Left forelimb (tissue), 1 donor: Measurements from ENCODE around the gene FAM83E.
"Not testable (repeated sequence)": the region's sequence is repeated elsewhere in the genome, so short reads cannot be mapped to it uniquely, and the experiment has no call there.

ENCODE experiments used
- DNase-seq: peaks from one replicate; pipeline ENCODE4 v3.0.0-alpha.2; 2018; ENCODE audit warnings: low spot score

Gene FAM83E

DNA sequence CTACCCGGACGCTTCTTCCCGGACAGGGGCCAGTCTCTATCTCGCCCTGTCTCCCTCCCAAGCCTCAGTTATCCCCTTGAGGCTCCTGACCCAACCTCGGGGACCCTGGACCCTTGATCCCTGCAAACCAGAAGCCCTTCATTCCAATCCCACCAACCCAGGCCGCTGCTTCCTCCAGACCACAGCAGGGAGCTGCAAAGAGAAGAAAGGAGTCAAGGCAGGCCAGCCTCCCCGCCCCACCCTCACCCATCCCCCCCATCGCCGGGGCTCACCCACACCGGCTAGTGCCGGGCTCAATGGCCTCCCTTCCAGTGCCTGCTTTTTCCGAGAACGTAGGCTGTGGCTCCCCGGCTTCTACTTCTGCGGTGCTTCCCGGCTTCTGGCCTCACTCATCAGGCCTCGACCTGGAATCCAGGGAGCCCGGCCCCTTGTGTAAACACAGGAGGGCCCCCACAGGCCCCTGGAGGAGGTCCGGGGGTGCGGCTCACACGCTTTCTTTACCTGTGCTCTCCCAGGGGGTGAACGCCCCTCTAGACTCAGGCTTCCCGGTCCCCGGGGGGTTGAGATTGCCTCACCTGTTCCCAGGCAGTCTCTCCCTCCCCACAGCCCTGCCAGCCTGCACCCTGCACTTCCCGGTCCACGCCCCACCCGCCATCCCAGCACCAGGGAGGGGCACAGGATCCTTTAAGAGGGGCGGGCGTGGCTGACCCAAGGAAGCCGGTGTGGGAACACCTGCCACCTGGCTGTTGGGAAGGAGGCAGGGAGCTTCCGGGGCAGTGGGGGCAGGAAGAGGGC lies at the start of gene FAM83E:
FAM83E (minus strand) TSS at position 641 of the 795 bp plus-strand sequence. CDS start 1,704 bp downstream, outside the sequence.
- no peak for DNase-seq

DNA sequence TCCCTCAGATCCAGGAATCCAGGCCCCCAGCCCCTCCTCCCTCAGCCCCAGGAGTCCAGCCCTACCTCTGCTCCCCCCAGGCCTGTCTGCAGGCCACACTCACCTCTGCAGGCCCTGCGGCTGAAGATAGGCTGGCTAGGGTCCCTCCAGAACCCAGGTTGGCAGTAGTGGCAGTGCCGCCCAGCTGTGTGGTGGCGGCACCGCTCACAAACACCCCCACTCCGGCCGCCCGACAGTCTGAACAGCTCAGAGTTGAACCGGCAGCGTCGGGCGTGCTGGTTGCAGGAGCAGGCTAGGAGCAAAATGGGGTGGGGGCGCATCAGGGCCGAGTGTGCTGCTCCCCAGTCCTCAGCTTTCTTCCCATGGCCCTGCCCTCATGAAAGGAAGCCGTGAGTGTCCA lies 49.6 kb upstream of the FAM83E start:
- no peak for DNase-seq

DNA sequence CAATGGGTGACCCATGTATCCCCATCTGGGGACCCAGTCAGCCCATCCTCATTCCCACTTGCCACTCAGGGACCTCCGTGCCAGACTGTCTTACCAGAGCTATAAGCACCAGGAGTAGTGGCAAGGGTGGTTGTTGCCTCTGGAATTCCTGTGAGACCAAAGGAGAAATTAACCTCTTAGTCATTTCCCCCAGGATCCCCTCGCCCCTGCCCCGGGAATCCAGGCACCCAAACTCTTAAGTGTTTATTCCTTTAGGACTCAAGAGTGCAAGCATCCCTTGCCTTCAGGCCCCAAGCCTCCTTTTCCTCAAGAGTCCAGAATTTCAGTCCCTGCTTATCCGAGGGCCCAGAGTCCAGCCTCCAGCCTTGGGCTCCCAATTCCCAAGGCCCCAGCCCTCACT lies 48.8 kb upstream of the FAM83E start:
- DNase-seq = no peak

DNA sequence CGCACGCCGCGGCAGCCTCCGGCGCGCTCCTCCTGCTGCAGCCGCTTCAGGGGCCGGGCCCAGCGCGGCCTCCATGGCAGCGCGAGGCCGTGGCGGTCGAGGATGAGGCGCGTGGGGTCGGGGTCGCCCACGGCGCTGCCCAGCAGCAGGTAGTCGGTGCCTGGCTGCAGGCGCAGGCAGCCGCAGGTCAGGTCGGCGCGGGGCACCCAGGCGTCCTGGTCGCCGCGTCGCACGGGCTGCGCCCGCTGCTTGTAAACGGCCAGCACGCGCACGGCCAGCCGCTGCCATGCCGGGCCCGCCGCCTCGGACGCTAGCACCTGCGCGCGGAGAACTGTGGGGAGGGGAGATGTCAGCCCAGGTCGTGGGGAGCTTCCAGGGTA lies 46.8 kb upstream of the FAM83E start:
- no peak for DNase-seq

GRCh38 chr19:48660852-48661710 lies 46.2 kb upstream of the FAM83E start:
- no peak for DNase-seq

- no peak for DNase-seq
Measured at GRCh38 chr19:48659768-48660167, 44.9 kb upstream of the FAM83E start.

DNA sequence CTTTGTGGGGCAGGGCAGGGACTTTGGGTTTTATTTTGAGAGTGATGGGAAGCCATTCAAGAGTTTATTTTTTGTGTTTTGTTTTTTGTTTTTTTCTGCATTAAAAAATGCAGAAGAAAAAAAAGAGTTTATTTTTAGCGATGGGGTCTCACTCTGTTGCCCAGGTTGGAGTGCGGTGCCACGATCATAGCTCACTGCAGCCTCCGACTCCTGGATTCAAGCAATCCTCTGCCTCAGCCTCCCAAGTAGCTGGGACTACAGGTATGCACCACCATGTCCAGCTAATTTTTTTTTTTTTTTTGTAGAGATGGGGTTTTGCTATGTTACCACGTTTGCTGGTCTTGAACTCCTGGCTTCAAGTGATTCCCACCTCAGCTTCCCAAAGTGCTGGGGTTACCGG lies 43.6 kb upstream of the FAM83E start:
- DNase-seq = no peak

GRCh38 chr19:48657828-48658227 lies 43.0 kb upstream of the FAM83E start:
- DNase-seq = not testable (repeated sequence)

- no peak for DNase-seq
Measured at GRCh38 chr19:48656840-48657474, 42.1 kb upstream of the FAM83E start.

DNA sequence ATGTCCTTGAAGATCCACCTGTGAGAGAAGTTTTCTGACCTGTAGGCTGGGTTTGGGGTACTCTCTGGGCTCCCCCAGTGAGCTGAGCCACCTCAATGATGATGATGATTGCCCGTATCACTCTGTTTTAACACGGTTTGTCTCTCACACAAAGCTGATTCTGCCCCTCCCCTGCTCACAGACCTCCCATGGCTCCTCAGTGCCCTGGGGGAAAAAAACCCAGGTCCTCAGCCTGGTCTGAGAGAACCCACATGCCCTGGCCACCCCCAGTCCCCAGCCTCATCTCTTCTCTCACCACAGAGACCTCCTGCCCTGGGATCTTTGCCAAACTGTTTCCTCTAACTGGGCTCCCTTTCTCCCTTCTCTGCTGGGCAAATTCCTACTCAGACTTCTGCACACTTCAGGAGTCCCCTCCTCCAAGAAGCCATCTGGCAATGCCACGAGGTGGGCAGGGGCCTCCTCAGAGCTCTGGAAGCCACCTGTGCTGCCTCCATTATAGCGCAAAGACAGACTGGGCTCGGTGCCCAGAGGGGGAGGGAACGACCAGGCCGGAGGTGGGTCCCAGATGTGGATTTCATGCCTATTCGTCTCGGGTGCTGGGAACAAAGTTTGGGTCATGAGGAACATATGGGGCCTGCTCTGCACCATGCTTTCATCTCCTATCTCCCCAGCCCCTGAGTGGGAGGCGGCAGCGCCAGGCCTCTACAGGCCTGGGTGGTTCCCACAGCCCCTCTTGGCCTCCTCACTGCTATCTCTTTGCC lies 39.6 kb upstream of the FAM83E start:
- DNase-seq = peak; percentile 81

- no peak for DNase-seq
Measured at GRCh38 chr19:48651683-48652048, 36.8 kb upstream of the FAM83E start.

DNA sequence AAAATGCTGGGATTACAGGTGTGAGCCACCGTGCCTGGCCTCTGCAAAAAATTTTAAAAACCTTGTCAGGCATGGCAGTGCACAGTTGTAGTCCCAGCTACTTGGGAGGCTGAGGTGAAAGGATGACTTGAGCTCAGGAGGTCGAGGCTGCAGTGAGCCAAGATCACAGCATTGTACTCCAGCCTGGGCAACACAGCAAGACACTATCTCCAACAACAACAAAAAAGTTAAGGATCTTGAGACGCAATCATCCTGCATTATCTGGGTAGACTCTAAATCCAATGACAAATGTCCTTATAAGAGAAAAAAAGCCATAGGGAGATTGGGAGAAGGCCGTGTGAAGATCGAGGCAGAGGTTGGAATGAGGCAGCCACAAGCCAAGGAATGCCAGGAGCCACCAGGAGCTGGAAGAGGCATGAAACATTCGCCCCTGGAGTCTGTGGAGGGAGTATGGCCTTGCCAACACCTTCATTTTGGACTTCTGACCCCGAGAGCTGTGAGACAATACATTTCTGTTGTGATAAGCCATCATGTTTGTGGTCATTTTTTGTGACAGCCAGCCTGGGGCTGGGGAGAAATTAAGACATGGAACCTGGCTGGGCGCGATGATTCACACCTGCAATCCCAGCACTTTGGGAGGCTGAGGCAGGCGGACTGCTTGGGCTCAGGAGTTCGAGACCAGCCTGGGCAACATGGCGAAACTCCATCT lies 36.3 kb upstream of the FAM83E start:
- DNase-seq = no peak

DNA sequence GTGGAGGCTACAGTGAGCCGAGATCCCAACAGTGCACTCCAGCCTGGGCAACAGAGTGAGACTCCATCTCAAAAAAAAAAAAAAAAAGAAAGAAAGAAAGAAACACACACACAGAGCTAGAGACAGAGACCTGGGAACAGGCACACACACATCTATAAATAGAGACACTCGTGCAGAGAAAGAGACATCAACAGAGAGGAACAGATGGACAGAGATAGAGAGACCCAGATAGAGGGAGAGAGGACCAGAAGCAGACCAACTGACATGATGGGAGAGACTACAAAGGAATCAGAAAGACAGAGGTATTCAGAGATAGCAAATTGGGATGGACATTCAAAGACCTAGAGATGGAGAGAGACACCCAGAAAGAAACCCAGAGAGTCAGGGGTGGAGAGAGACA lies 33.3 kb upstream of the FAM83E start:
- no peak for DNase-seq

DNA sequence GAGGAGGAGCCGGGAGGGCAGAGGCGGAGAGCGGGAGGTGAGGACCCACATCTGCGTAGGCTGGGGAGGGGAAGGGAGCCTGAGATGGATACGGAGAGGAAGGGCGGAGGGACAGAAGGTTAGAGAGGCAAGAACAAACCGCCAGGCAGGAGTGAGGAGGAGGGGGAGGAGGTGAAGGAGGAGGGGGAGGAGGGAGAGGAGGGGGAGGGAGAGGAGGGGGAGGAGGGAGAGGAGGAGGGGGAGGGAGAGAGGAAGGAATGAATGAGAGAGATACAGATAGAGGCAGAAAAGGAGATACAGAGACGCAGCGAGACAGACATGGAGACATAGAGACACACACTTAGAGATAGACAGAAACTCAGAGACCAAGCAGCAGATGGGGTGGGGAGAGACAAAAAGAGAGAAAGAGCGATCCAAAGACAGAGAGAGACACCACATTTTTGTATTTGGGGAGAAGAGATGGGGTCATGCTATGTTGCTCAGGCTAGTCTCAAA lies 31.9 kb upstream of the FAM83E start:
- no peak for DNase-seq

GRCh38 chr19:48646001-48646721 lies 31.3 kb upstream of the FAM83E start, which contains the start of gene CA11:
CA11 (minus strand) TSS chr19:48646187; CDS start chr19:48645632, 555 bp downstream.
- DNase-seq = peak; percentile 97

DNA sequence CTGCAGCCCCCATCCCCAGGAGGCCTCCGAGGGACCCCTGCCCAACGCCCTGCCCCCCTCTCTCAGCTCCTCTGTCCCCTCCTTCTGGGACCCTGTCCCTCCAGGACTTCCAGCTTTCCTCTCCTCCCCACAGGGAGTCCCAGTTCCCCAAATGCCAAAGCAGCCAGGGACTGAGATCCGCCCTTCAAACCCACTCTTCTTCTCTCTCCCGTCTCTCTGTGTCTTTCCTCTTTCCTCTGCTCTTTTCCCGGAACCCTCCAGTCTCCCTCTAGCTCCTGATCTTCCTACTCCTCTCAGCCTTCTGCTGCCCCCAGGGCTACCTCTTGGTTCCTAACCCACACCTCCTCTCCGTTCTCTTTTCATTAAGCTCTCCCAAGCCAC lies 30.7 kb upstream of the FAM83E start:
- DNase-seq = no peak

GRCh38 chr19:48644839-48645619 lies 30.2 kb upstream of the FAM83E start:
- no peak for DNase-seq

DNA sequence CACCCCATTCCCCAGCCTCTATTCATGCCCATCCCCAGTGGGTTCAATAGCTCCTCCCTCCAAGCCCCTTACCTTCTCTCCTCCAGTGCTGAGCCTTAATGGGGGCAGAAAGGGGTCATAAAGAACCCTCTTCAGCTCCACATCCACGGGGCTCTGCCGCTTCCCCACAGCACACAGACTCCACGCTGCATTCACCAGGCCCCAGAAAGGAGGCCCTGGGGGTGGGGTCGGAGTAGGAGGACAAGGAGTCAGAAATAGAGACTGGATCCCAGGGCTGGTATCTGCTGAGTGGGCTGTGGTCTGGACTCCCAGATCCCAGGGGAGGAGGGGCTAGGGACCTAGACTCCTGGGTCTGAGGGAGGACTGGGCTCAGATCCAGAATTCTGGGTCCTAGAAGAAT lies 29.5 kb upstream of the FAM83E start:
- no peak for DNase-seq

- DNase-seq = no peak
Measured at GRCh38 chr19:48642862-48643261, 28.0 kb upstream of the FAM83E start.

- no peak for DNase-seq
Measured at GRCh38 chr19:48641850-48642249, 27.0 kb upstream of the FAM83E start.
